Natural killer cell (primary cell): ENCODE measurements around the gene POLR3A. TPM values are rescaled to one million over a fixed set of nuclear protein-coding genes. Genes with fewer than 3 reads are reported as not detected.

ENCODE experiments used
- ATAC-seq, 3 donors: fragments of 150-1000 bp in 2 of 3; fragments of 200-7000 bp in 1 of 3; cut with Tn5 transposase; 1 replicate in 1 of 3; 2 replicates in 2 of 3; pipeline ENCODE4 v1.10.0; 2021; ENCODE audit warnings: mild to moderate bottlenecking in 2 of 3, moderate library complexity in 2 of 3
- DNase-seq, 2 donors: peaks; one replicate each; pipeline versions ENCODE4 v3.0.0 to v3.0.0-alpha.2; 2013 to 2021; ENCODE audit warnings: mixed read lengths in 1 of 2
- H3K27ac ChIP-seq: one replicate; pipeline ENCODE4 v1.5.1; 2013; ENCODE audit warnings: mild to moderate bottlenecking, low read length
- H3K27me3 ChIP-seq: one replicate; pipeline ENCODE4 v1.6.1; 2013; ENCODE audit warnings: low read length; ENCODE audit not compliant: control insufficient read depth, insufficient read depth
- H3K36me3 ChIP-seq: one replicate; pipeline ENCODE4 v1.6.1; 2013; ENCODE audit warnings: low read length; ENCODE audit not compliant: control insufficient read depth, insufficient read depth
- H3K4me1 ChIP-seq: one replicate; pipeline ENCODE4 v1.6.1; 2013; ENCODE audit warnings: low read length; ENCODE audit not compliant: control insufficient read depth, insufficient read depth
- H3K4me3 ChIP-seq: one replicate; pipeline ENCODE4 v1.5.1; 2013; ENCODE audit warnings: low read length
- H3K9me3 ChIP-seq: one replicate; pipeline ENCODE4 v1.6.1; 2013; ENCODE audit warnings: low read length; ENCODE audit not compliant: control insufficient read depth, insufficient read depth
- H3K27ac Mint-ChIP-seq, 2 donors: one replicate each; pipeline ENCODE4 v1.8.0; 2022; ENCODE audit warnings: mild to moderate bottlenecking in 2 of 2, mixed read lengths in 2 of 2, moderate library complexity in 1 of 2
- H3K27me3 Mint-ChIP-seq, 2 donors: one replicate each; pipeline ENCODE4 v1.8.0; 2022; ENCODE audit warnings: low read depth in 2 of 2, mixed read lengths in 2 of 2
- H3K36me3 Mint-ChIP-seq: one replicate; pipeline ENCODE4 v1.8.0; 2022; ENCODE audit warnings: mixed read lengths
- H3K4me1 Mint-ChIP-seq, 2 donors: one replicate each; pipeline ENCODE4 v1.8.0; 2022; ENCODE audit warnings: mixed read lengths in 2 of 2
- H3K4me3 Mint-ChIP-seq: one replicate; pipeline ENCODE4 v1.8.0; 2022; ENCODE audit warnings: mild to moderate bottlenecking, moderate library complexity, mixed read lengths
- H3K9me3 Mint-ChIP-seq, 2 donors: one replicate each; pipeline ENCODE4 v1.8.0; 2022; ENCODE audit warnings: mixed read lengths in 2 of 2
- CTCF ChIP-seq: fragments of 200-600 bp; IDR thresholded peaks from one replicate; pipeline ENCODE4 v1.8.0; 2022; ENCODE audit warnings: antibody characterized with exemption
- WGBS: methylation state at CpG from one replicate; pipeline ENCODE4 v1.1.7; 2013; ENCODE audit warnings: missing lambda C conversion rate; ENCODE audit not compliant: insufficient coverage; 5-methylcytosine and 5-hydroxymethylcytosine counted together
- intact Hi-C: fragments of 100-400 bp; cut with micrococcal nuclease; formaldehyde crosslinking; loops from one replicate; pipeline ENCODE4 v1.14.2; 2022
- total RNA-seq, 4 donors: library from RNA; stranded (reverse); fragments of 120-200 nt in 1 of 4; gene quantifications; one replicate each; pipeline versions ENCODE4 v1.2.3 to v1.2.4, GENCODE V29; 2013 to 2022

POLR3A gene
- total RNA-seq, 3 donors from 2014 or later (not counting 1 experiment from before 2014, with no cell fraction given): 15.6 to 21.0 (median 17.9) TPM

- no peaks in the 10 kb centered on the region for H3K36me3 Mint-ChIP-seq
- no peak overlapping the region for H3K4me3 ChIP-seq
- ATAC-seq: no peak
- intact Hi-C loops: no loop called here
- no peaks in the 10 kb centered on the region for H3K36me3 ChIP-seq
- TF ChIP-seq CTCF: no peak
- no peaks in the 10 kb centered on the region for H3K9me3 ChIP-seq
- peaks cover 3% of the 10 kb centered on the region in 2 donors for H3K27me3 Mint-ChIP-seq
- peaks cover 38 to 48% of the 10 kb centered on the region in 2 donors for H3K4me1 Mint-ChIP-seq
- H3K27ac Mint-ChIP-seq: no peak overlapping the region
- no peak for DNase-seq
- H3K9me3 Mint-ChIP-seq: no peaks in the 10 kb centered on the region
- H3K27ac ChIP-seq: no peak overlapping the region
- 85% methylated on average over 7 of the region's 8 CpGs for WGBS
- no peak overlapping the region for H3K4me3 Mint-ChIP-seq
- H3K27me3 ChIP-seq: peaks cover 10% of the 10 kb centered on the region
- peaks cover 17% of the 10 kb centered on the region for H3K4me1 ChIP-seq
Observed at GRCh38 chr10:77922566-77923179, 106.6 kb downstream of the POLR3A start.

- H3K36me3 ChIP-seq: no peaks in the 10 kb centered on the region
- H3K9me3 Mint-ChIP-seq: no peaks in the 10 kb centered on the region
Observed at GRCh38 chr10:77922055-77922454, 107.3 kb downstream of the POLR3A start.

GRCh38 chr10:77921395-77921794, 107.9 kb downstream of the POLR3A start:
- Histone ChIP-seq H3K9me3 (no peaks in the 10 kb centered on the region), H3K27ac (no peak overlapping the region), H3K36me3 (no peaks in the 10 kb centered on the region), H3K27me3 (peaks cover 10% of the 10 kb centered on the region), H3K4me1 (peaks cover 11% of the 10 kb centered on the region), H3K4me3 (no peak overlapping the region)
- DNase-seq (no peak), ATAC-seq (no peak)
- no peak for TF ChIP-seq CTCF
- H3K36me3 Mint-ChIP-seq: no peaks in the 10 kb centered on the region
- peaks cover 32 to 42% of the 10 kb centered on the region in 2 donors for H3K4me1 Mint-ChIP-seq
- H3K27me3 Mint-ChIP-seq: no peaks in the 10 kb centered on the region
- intact Hi-C loops: no loop called here
- H3K4me3 Mint-ChIP-seq: no peak overlapping the region
- WGBS: 79% methylated on average over 7 of the region's 7 CpGs
- no peaks in the 10 kb centered on the region for H3K9me3 Mint-ChIP-seq
- H3K27ac Mint-ChIP-seq: peak overlapping the region in 1 of 2 donors; percentile 49

More at GRCh38 chr10:77922055-77922454, 107.3 kb downstream of the POLR3A start:
- 95% methylated on average over 5 of the region's 5 CpGs for WGBS
- Mint-ChIP-seq H3K27ac (no peak overlapping the region), H3K4me3 (no peak overlapping the region), H3K36me3 (no peaks in the 10 kb centered on the region), H3K27me3 (no peaks in the 10 kb centered on the region), H3K4me1 (peaks cover 32 to 42% of the 10 kb centered on the region in 2 donors)
- Histone ChIP-seq H3K4me1 (peaks cover 11% of the 10 kb centered on the region), H3K27ac (no peak overlapping the region), H3K9me3 (no peaks in the 10 kb centered on the region), H3K27me3 (peaks cover 10% of the 10 kb centered on the region), H3K4me3 (no peak overlapping the region)
- DNase-seq (no peak), ATAC-seq (no peak)
- TF ChIP-seq CTCF: no peak
- intact Hi-C loops: no loop called here

GRCh38 chr10:77920495-77920894, 108.8 kb downstream of the POLR3A start:
- Histone ChIP-seq H3K9me3 (no peaks in the 10 kb centered on the region), H3K36me3 (no peaks in the 10 kb centered on the region), H3K27me3 (peaks cover 6% of the 10 kb centered on the region), H3K4me1 (peaks cover 4% of the 10 kb centered on the region), H3K4me3 (no peak overlapping the region), H3K27ac (no peak overlapping the region)
- no peak overlapping the region for H3K4me3 Mint-ChIP-seq
- intact Hi-C loops: no loop called here
- DNase-seq (no peak), ATAC-seq (no peak)
- TF ChIP-seq CTCF: no peak
- no peaks in the 10 kb centered on the region for H3K9me3 Mint-ChIP-seq
- H3K27ac Mint-ChIP-seq: peak overlapping the region in 1 of 2 donors; percentile 49
- no peaks in the 10 kb centered on the region for H3K27me3 Mint-ChIP-seq
- WGBS: 60% methylated on average over 4 of the region's 4 CpGs
- H3K36me3 Mint-ChIP-seq: no peaks in the 10 kb centered on the region
- peaks cover 31 to 40% of the 10 kb centered on the region in 2 donors for H3K4me1 Mint-ChIP-seq
